ENCODE data around the gene EIF3L. TPM values are rescaled to one million over a fixed set of nuclear protein-coding genes. Genes with fewer than 3 reads are reported as not detected.

EIF3L gene
- total RNA-seq, 2 donors from 2014 or later: 193 to 284 TPM

- DNase-seq (ENCODE audit: low spot score): no peak
- Histone ChIP-seq H3K27ac (peak overlapping the region in 1 of 2 donors; percentile 16), H3K9me3 (no peaks in the 10 kb centered on the region), H3K36me3 (peaks cover 20% of the 10 kb centered on the region), H3K27me3 (no peaks in the 10 kb centered on the region), H3K4me3 (no peak overlapping the region), H3K4me1 (peaks cover 0 to 31% of the 10 kb centered on the region in 2 donors)
- TF ChIP-seq, protein P1, sequence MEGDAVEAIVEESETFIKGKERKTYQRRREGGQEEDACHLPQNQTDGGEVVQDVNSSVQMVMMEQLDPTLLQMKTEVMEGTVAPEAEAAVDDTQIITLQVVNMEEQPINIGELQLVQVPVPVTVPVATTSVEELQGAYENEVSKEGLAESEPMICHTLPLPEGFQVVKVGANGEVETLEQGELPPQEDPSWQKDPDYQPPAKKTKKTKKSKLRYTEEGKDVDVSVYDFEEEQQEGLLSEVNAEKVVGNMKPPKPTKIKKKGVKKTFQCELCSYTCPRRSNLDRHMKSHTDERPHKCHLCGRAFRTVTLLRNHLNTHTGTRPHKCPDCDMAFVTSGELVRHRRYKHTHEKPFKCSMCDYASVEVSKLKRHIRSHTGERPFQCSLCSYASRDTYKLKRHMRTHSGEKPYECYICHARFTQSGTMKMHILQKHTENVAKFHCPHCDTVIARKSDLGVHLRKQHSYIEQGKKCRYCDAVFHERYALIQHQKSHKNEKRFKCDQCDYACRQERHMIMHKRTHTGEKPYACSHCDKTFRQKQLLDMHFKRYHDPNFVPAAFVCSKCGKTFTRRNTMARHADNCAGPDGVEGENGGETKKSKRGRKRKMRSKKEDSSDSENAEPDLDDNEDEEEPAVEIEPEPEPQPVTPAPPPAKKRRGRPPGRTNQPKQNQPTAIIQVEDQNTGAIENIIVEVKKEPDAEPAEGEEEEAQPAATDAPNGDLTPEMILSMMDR (IDR thresholded peaks at IDR 0.05): no peak
These were observed 44.4 kb downstream of the EIF3L start for GRCh38 chr22:37893583-37893983.

GRCh38 chr22:37894939-37895670, 45.9 kb downstream of the EIF3L start:
- Histone ChIP-seq H3K27me3 (no peaks in the 10 kb centered on the region), H3K9me3 (no peaks in the 10 kb centered on the region), H3K4me1 (peaks cover 0 to 31% of the 10 kb centered on the region in 2 donors), H3K36me3 (peaks cover 5% of the 10 kb centered on the region), H3K27ac (no peak overlapping the region), H3K4me3 (no peak overlapping the region)
- TF ChIP-seq, protein P1 (IDR thresholded peaks at IDR 0.05): no peak
- DNase-seq (ENCODE audit: low spot score): no peak

DNA sequence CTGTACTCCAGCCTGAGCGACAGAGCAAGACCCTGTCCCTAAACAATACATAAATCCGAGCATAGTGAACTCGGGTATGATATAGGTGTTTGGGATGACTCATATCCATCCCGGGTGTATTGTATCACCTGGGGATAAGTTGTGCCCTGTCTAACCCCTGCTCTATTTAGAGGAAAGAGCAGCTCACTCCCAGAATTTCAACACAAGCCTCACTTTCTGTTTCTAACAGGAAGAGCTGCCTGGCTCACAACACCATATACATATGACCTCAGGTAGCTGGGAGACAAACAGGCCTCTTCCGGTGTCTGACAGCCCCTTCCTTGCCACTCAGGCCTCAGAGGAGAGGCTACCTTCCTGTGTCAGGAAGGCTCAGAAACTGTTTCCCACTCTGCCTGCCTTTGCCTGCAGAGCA, 47.0 kb downstream of the EIF3L start:
- TF ChIP-seq, protein P1 (IDR thresholded peaks at IDR 0.05): no peak
- DNase-seq (ENCODE audit: low spot score): no peak
- H3K27ac ChIP-seq: peak overlapping the region in 1 of 2 donors; percentile 2
- peaks cover 0 to 31% of the 10 kb centered on the region in 2 donors for H3K4me1 ChIP-seq
- H3K36me3 ChIP-seq: no peaks in the 10 kb centered on the region
- H3K9me3 ChIP-seq: no peaks in the 10 kb centered on the region
- H3K4me3 ChIP-seq: no peak overlapping the region
- no peaks in the 10 kb centered on the region for H3K27me3 ChIP-seq

DNA sequence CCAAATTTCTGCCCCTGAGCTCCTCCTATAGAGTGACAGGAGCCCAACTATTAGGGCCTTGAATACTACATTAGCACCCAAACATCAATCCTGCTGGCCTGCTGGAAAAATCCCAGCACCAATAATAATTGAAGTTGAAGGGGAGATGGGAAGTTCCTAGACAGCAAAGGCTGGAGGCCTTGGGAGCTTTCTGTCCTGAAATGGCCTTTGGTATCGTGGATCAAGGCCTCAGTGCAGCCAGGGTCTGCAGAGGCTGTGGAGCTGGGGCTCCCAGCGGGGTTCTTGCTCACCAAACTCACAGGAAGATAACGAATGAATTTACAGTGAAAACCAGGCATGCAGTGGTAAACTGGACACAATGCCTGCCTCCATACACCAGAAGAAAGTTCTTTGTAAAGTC, 47.7 kb downstream of the EIF3L start:
- Histone ChIP-seq H3K4me1 (peaks cover 0 to 31% of the 10 kb centered on the region in 2 donors), H3K36me3 (no peaks in the 10 kb centered on the region), H3K27ac (peak overlapping the region in 1 of 2 donors; percentile 6)

GRCh38 chr22:37897807-37898206, 48.6 kb downstream of the EIF3L start:
- no peak for DNase-seq (ENCODE audit: low spot score)
- H3K27me3 ChIP-seq: no peaks in the 10 kb centered on the region
- H3K9me3 ChIP-seq: no peaks in the 10 kb centered on the region
- no peaks in the 10 kb centered on the region for H3K36me3 ChIP-seq
- H3K4me1 ChIP-seq: peaks cover 0 to 24% of the 10 kb centered on the region in 2 donors
- H3K27ac ChIP-seq: no peak overlapping the region
- H3K4me3 ChIP-seq: no peak overlapping the region
- TF ChIP-seq, protein P1 (IDR thresholded peaks at IDR 0.05): no peak

More for the DNA sequence above, 47.7 kb downstream of the EIF3L start:
- H3K9me3 ChIP-seq: no peaks in the 10 kb centered on the region
- no peaks in the 10 kb centered on the region for H3K27me3 ChIP-seq
- TF ChIP-seq, protein P1 (IDR thresholded peaks at IDR 0.05): no peak
- DNase-seq (ENCODE audit: low spot score): no peak
- H3K4me3 ChIP-seq: no peak overlapping the region
